Measurements from ENCODE around the gene BDKRB2. TPM values are rescaled to one million over a fixed set of nuclear protein-coding genes. Genes with fewer than 3 reads are reported as not detected.

The BDKRB2 gene
- total RNA-seq, 1 donor from 2014 or later = not detected

DNA sequence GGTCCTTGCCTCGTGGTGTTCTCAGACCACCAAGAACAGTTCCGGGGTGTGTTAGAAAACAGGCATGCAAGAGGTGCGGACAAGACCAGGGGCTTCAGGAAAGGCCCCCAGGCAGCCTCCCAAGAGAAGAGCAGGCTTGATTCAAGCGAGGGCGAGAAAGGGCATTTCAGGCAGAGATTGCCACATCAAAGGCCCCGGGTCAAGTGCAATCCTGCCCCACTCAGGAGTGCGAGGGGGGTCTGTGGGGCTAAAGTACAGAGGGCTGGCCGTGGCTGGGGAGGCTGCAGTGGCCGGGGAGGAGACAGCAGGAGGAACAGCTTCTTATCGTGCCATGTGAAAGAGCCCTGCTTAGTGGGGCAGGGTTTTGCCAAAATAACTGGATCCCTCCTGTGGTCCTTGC, 2.7 kb upstream of the BDKRB2 start:
- H3K27ac Mint-ChIP-seq = no peak overlapping the region

DNA sequence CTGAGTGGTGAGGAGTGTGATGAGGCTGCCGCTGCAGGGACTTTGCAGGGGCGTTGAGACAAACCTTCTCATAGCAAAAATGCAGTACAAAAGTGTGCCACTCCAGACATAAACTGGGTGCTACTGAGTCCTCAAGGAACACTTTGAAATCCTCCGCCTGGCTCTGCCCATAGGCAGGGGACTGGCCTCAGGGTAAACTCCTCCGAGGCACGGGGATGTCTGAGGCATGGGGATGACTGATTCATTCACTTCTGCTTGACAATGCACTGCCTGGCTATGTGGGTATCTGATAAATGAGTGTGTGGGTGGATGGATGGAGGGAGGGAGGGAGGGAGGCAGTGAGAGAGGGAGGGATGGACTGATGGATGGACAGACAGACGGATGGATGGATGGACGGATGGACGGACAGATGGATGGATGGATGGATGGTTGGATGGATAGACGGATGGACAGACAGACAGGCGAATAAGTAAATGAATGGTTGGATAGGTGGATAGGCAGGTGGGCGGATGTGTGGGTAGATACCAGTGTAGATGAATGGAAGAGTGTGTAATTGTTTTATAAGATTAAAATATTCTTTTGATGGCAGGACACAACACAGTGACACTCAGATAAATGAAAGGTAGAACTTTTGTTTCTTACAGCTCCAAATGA, 2.1 kb upstream of the BDKRB2 start:
- no peaks in the 10 kb centered on the region for H3K36me3 Mint-ChIP-seq (ENCODE audit: low read depth)
- intact Hi-C loops (cut with micrococcal nuclease) = no loop called here
- no peaks in the 10 kb centered on the region for H3K9me3 Mint-ChIP-seq
- H3K27ac Mint-ChIP-seq = no peak overlapping the region
- H3K4me1 Mint-ChIP-seq = peaks cover 13% of the 10 kb centered on the region
- no peak overlapping the region for H3K4me3 Mint-ChIP-seq
- peaks cover 13% of the 10 kb centered on the region for H3K27me3 Mint-ChIP-seq
- DNase-seq = no peak

More for the DNA sequence above, 2.7 kb upstream of the BDKRB2 start:
- Mint-ChIP-seq H3K36me3 (ENCODE audit: low read depth) (no peaks in the 10 kb centered on the region), H3K4me1 (peaks cover 13% of the 10 kb centered on the region), H3K27me3 (peaks cover 13% of the 10 kb centered on the region), H3K4me3 (no peak overlapping the region), H3K9me3 (no peaks in the 10 kb centered on the region)
- intact Hi-C loops (cut with micrococcal nuclease) = no loop called here
- no peak for DNase-seq

DNA sequence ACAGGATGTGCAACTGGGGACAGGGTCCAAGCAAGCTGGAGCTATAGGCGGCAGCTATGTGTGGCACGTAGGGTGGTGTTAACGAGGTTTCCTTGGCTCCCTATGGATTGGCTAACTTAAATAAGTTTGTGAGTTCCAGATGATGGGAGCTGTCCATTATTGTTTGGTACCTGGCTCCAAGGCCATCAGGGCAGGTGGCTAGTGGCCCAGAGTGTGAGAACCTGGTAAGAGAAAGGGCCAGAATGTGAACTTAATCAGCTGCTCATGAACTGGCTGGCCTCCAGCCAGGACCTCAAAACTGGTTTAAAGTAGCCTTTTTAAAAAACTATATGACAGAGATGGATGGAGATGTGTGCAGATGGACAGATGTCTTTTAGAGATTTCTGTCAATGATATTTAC, 1.5 kb upstream of the BDKRB2 start:
- no peak for DNase-seq
- Mint-ChIP-seq H3K9me3 (no peaks in the 10 kb centered on the region), H3K27me3 (peaks cover 13% of the 10 kb centered on the region), H3K4me1 (peaks cover 13% of the 10 kb centered on the region), H3K27ac (no peak overlapping the region), H3K4me3 (no peak overlapping the region), H3K36me3 (ENCODE audit: low read depth) (no peaks in the 10 kb centered on the region)
- intact Hi-C loops (cut with micrococcal nuclease) = no loop called here

DNA sequence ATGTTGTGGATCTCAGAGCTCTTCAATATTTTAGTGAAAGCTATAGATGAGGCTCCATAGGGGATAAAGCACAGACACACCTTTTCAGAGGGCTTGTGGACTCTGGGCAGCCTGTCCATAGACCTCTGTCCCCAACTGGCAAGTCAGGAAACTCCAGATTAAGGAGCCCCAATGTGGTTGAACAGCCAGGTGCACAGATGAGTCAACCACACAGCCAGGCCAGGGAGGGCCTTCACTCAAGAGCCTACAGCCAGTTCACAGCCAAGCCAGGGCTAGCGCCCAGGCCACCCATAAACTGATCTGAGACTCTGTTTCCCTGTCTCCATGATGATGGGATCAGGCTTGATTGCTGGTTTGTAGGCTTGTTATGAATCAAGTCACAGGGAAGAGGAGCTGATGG, 1.0 kb upstream of the BDKRB2 start:
- no peaks in the 10 kb centered on the region for H3K36me3 Mint-ChIP-seq (ENCODE audit: low read depth)
- intact Hi-C loops (cut with micrococcal nuclease) = no loop called here
- peaks cover 13% of the 10 kb centered on the region for H3K27me3 Mint-ChIP-seq
- H3K4me1 Mint-ChIP-seq = peaks cover 9% of the 10 kb centered on the region
- DNase-seq = no peak
- no peak overlapping the region for H3K27ac Mint-ChIP-seq
- no peak overlapping the region for H3K4me3 Mint-ChIP-seq
- no peaks in the 10 kb centered on the region for H3K9me3 Mint-ChIP-seq

GRCh38 chr14:96205059-96205977, 679 bp downstream of the BDKRB2 start:
- H3K36me3 Mint-ChIP-seq (ENCODE audit: low read depth) = no peaks in the 10 kb centered on the region
- H3K4me1 Mint-ChIP-seq = peaks cover 4% of the 10 kb centered on the region
- peaks cover 13% of the 10 kb centered on the region for H3K27me3 Mint-ChIP-seq
- intact Hi-C loops (cut with micrococcal nuclease) = no loop called here
- no peak overlapping the region for H3K4me3 Mint-ChIP-seq
- no peak for DNase-seq
- H3K9me3 Mint-ChIP-seq = no peaks in the 10 kb centered on the region
- no peak overlapping the region for H3K27ac Mint-ChIP-seq

- no peaks in the 10 kb centered on the region for H3K36me3 Mint-ChIP-seq (ENCODE audit: low read depth)
- no peak for DNase-seq
- peaks cover 13% of the 10 kb centered on the region for H3K27me3 Mint-ChIP-seq
- H3K9me3 Mint-ChIP-seq = no peaks in the 10 kb centered on the region
- H3K4me1 Mint-ChIP-seq = peaks cover 4% of the 10 kb centered on the region
- H3K27ac Mint-ChIP-seq = no peak overlapping the region
- no peak overlapping the region for H3K4me3 Mint-ChIP-seq
- intact Hi-C loops (cut with micrococcal nuclease) = no loop called here
These were observed 1.3 kb downstream of the BDKRB2 start for GRCh38 chr14:96205978-96206360.

DNA sequence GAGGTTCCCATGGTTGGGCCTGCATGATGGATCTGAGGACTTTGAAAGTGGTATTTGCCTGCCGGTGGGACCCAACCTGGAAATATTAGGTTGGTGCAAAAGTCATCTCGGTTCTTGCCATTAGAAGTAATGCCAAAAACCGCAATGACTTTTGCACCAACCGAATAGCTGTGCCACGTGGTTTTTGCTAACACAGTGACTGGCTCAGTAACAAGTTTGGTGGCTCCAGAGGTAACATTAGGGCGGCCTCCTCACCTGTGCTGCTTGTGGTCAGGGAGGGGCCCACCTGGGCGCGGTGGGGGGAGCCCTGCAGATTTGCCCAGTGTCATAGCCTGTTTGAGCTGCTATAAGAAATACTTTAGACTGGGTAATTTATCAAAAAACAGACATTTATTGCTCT, 1.8 kb downstream of the BDKRB2 start:
- no peaks in the 10 kb centered on the region for H3K9me3 Mint-ChIP-seq
- H3K27ac Mint-ChIP-seq = no peak overlapping the region
- no peak for DNase-seq
- H3K27me3 Mint-ChIP-seq = peaks cover 13% of the 10 kb centered on the region
- peaks cover 4% of the 10 kb centered on the region for H3K4me1 Mint-ChIP-seq
- intact Hi-C loops (cut with micrococcal nuclease) = no loop called here
- H3K36me3 Mint-ChIP-seq (ENCODE audit: low read depth) = no peaks in the 10 kb centered on the region
- no peak overlapping the region for H3K4me3 Mint-ChIP-seq

- H3K27me3 Mint-ChIP-seq = peaks cover 12% of the 10 kb centered on the region
- H3K4me1 Mint-ChIP-seq = peaks cover 4% of the 10 kb centered on the region
- intact Hi-C loops (cut with micrococcal nuclease) = no loop called here
- DNase-seq = no peak
- no peak overlapping the region for H3K4me3 Mint-ChIP-seq
- H3K36me3 Mint-ChIP-seq (ENCODE audit: low read depth) = no peaks in the 10 kb centered on the region
- H3K27ac Mint-ChIP-seq = no peak overlapping the region
- no peaks in the 10 kb centered on the region for H3K9me3 Mint-ChIP-seq
These were observed 3.0 kb downstream of the BDKRB2 start for GRCh38 chr14:96207686-96208085.

GRCh38 chr14:96208739-96209138, 4.1 kb downstream of the BDKRB2 start:
- no peak overlapping the region for H3K27ac Mint-ChIP-seq
- H3K27me3 Mint-ChIP-seq = peaks cover 8% of the 10 kb centered on the region
- no peaks in the 10 kb centered on the region for H3K9me3 Mint-ChIP-seq
- H3K36me3 Mint-ChIP-seq (ENCODE audit: low read depth) = no peaks in the 10 kb centered on the region
- intact Hi-C loops (cut with micrococcal nuclease) = no loop called here
- DNase-seq = no peak
- no peak overlapping the region for H3K4me3 Mint-ChIP-seq
- H3K4me1 Mint-ChIP-seq = peaks cover 4% of the 10 kb centered on the region

- intact Hi-C loops (cut with micrococcal nuclease) = no loop called here
- no peaks in the 10 kb centered on the region for H3K4me1 Mint-ChIP-seq
- DNase-seq = no peak
These were observed 7.5 kb downstream of the BDKRB2 start for GRCh38 chr14:96212140-96212539.

DNA sequence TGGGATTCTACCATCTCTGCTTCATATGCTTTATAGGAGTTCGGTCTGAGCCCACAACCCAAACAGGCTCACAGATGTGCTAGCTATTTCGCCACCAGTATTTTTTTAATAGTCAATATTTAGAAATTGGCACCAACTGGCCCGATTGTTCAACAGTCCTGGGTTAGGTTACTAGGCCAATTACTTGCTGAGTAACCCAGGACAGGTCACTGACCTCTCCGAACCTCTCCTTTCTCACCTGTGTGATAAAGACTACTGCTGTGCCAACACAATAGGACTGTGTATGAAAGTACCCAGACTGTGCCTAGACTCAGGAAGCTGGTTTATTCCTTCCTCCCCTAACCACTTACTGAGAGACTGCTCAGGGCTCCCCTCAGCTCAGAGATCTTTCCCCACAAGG, 8.3 kb downstream of the BDKRB2 start:
- Mint-ChIP-seq H3K27me3 (peaks cover 1% of the 10 kb centered on the region), H3K9me3 (no peaks in the 10 kb centered on the region), H3K4me1 (no peaks in the 10 kb centered on the region), H3K4me3 (no peak overlapping the region), H3K27ac (no peak overlapping the region), H3K36me3 (ENCODE audit: low read depth) (no peaks in the 10 kb centered on the region)
- intact Hi-C loops (cut with micrococcal nuclease) = no loop called here
- no peak for DNase-seq

More at GRCh38 chr14:96212140-96212539, 7.5 kb downstream of the BDKRB2 start:
- no peak overlapping the region for H3K27ac Mint-ChIP-seq
- no peaks in the 10 kb centered on the region for H3K36me3 Mint-ChIP-seq (ENCODE audit: low read depth)
- no peak overlapping the region for H3K4me3 Mint-ChIP-seq
- peaks cover 1% of the 10 kb centered on the region for H3K27me3 Mint-ChIP-seq
- H3K9me3 Mint-ChIP-seq = no peaks in the 10 kb centered on the region

DNA sequence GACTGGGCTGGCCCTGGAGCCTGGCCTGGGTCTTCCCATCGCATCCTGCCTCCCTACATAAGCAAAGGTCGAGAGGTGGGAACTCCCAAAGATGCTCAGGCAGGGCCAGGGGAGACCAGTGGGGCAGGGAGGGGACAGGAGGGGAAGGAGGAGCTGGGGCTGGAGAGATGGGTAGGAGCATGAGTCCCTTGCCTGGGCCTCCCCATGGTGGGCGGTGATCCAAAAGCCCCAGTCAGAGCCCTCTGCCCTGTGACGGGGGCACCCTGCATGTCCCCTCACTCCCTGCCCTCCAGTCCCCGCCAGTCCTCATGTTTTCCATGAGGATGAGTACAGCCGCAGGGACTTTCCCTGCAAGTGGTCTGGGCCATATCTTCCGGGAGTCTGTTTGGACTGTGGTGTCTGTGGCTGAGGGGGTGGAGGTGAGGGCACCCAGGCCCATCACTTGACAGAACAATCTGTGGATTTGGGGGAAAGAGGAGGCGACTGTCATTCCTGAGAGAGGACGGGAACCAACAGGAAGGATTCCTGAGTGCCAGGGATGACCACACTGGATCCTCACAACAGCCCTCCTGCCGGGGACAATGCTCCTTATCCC, 9.3 kb downstream of the BDKRB2 start:
- no peak for DNase-seq
- Mint-ChIP-seq H3K9me3 (no peaks in the 10 kb centered on the region), H3K27ac (no peak overlapping the region), H3K4me3 (no peak overlapping the region), H3K4me1 (no peaks in the 10 kb centered on the region), H3K27me3 (peaks cover 1% of the 10 kb centered on the region), H3K36me3 (ENCODE audit: low read depth) (no peaks in the 10 kb centered on the region)
- intact Hi-C loops (cut with micrococcal nuclease) = no loop called here

DNA sequence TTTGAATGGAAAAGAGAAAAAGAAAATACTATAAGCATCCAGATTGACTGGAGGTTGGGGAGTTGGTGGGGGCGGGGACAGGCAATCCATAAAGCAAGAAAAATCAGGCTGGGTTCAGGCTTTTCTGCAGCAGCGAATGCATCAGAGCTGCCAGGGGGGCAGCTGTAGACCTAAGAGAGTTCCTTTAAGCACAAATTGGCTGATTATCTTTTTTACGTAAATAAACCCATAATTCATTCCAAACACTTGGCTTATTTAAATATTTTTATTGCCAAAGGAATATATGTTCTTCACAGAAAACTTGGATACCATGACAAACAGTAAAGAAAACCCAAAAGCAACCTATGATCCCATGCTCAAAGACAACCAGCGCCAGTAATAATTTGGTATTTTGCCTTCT, 10.2 kb downstream of the BDKRB2 start:
- Mint-ChIP-seq H3K36me3 (ENCODE audit: low read depth) (no peaks in the 10 kb centered on the region), H3K27me3 (peaks cover 1% of the 10 kb centered on the region), H3K4me3 (no peak overlapping the region), H3K9me3 (no peaks in the 10 kb centered on the region), H3K27ac (no peak overlapping the region), H3K4me1 (no peaks in the 10 kb centered on the region)
- DNase-seq = no peak
- intact Hi-C loops (cut with micrococcal nuclease) = no loop called here
